ENCODE measurements around the gene ZNF497. TPM values are rescaled to one million over a fixed set of nuclear protein-coding genes. Genes with fewer than 3 reads are reported as not detected.
A peak's percentile ranks its signal among the peaks of the same experiment; 100 is the strongest.

Gene ZNF497
- total and polyA plus RNA-seq, 9 of the 15 experiments (the other 6 are each of a cell fraction or from before 2014, with no cell fraction given): 0.06 to 0.98 (median 0.44) TPM; not detected in 1

DNA sequence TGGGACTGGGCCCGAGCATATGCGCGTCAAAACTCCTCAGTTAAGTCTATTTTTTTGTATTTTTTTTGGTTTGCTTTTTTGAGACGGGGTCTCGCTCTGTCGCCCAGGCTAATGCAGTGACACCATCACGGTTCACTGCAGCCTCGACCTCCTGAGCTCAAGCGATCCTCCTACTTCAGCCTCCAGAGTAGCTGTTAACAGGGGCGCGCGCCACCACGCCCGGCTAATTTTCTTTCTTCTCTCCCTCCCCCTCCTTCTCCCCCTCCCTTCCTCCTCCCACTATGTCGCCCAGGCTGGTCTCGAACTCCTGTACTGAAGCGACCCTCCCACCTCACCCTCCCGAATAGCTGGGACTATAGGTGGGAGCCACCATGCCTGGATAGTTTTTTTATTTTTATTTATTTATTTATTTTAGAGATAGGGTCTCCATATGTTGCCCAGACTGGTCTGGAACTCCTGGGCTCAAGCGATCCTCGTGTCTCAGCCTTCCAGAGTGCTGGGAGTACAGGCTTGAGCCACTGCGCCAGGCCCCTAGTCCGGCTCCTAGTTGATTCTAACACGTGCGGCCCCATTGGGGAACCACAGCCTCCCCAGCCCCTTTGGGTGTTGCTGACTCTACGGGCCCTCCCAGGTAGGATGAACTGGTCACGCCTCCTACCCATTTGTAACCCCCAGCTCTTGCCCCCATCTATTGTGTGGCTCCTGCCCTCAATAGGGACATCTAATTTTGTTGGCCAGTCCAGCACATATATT lies 19.1 kb upstream of the ZNF497 start:
- H3K79me2 ChIP-seq (ENCODE audit: control insufficient read depth, insufficient read depth, low read length): peaks cover 30% of the 10 kb centered on the region
- TF ChIP-seq HLTF (IDR thresholded peaks at IDR 0.05): peak; percentile 85; the same call in 1 of the 2 replicates
- TF ChIP-seq ZNF445 (CRISPR knock-in tag; IDR thresholded peaks at IDR 0.05; ENCODE audit: low read depth): no peak
- no peak for TF ChIP-seq ZFP36 (IDR thresholded peaks at IDR 0.05; ENCODE audit: low read depth, low read length, partially characterized antibody)
- TF ChIP-seq, protein P1, sequence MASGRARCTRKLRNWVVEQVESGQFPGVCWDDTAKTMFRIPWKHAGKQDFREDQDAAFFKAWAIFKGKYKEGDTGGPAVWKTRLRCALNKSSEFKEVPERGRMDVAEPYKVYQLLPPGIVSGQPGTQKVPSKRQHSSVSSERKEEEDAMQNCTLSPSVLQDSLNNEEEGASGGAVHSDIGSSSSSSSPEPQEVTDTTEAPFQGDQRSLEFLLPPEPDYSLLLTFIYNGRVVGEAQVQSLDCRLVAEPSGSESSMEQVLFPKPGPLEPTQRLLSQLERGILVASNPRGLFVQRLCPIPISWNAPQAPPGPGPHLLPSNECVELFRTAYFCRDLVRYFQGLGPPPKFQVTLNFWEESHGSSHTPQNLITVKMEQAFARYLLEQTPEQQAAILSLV (tag; IDR thresholded peaks at IDR 0.05): no peak
- TF ChIP-seq ZNF175 (CRISPR knock-in tag; IDR thresholded peaks at IDR 0.05; ENCODE audit: low read depth): no peak
- peak; percentile 52; the same call in 1 of the 2 replicates for TF ChIP-seq HDAC2 (IDR thresholded peaks at IDR 0.05)
- no peak for TF ChIP-seq CREB5 (CRISPR knock-in tag; IDR thresholded peaks at IDR 0.05)
- no peak for TF ChIP-seq ZNF217 (CRISPR knock-in tag; IDR thresholded peaks at IDR 0.05)
- no peak for TF ChIP-seq FOXM1 (IDR thresholded peaks at IDR 0.05; ENCODE audit: low read depth)
- no peak for TF ChIP-seq FOXM1 (CRISPR knock-in tag; IDR thresholded peaks at IDR 0.05; ENCODE audit: low read depth)
- no peak for TF ChIP-seq HMG20A (CRISPR knock-in tag; conservative IDR thresholded peaks at IDR 0.05)
- no peak for TF ChIP-seq PCBP1 (IDR thresholded peaks at IDR 0.05; ENCODE audit: low read depth, low read length, poor library complexity, severe bottlenecking)
- no peak for TF ChIP-seq ZNF444 (CRISPR knock-in tag; IDR thresholded peaks at IDR 0.05)
- peak in 1 of 2 experiments; percentile 16; a peak in 1 of 4 replicates for TF ChIP-seq TRIM24 (IDR thresholded peaks at IDR 0.05)
- TF ChIP-seq ZNF41 (CRISPR knock-in tag; conservative IDR thresholded peaks at IDR 0.05): no peak
- TF ChIP-seq FOXK1 (CRISPR knock-in tag; IDR thresholded peaks at IDR 0.05; ENCODE audit: borderline replicate concordance): no peak
- TF ChIP-seq ZBTB7A (IDR thresholded peaks at IDR 0.05; ENCODE audit: borderline replicate concordance, control insufficient read depth, low read depth, low read length): peak; percentile 11; the same call in 1 of the 2 replicates
- TF ChIP-seq TARDBP (IDR thresholded peaks at IDR 0.05): no peak
- no peak for TF ChIP-seq SLC30A9 (CRISPR knock-in tag; IDR thresholded peaks at IDR 0.05)
- TF ChIP-seq TOE1 (IDR thresholded peaks at IDR 0.05; ENCODE audit: borderline replicate concordance): 0 out of 2 replicates have a peak, but pooled peaks have one; percentile 35
- TF ChIP-seq TOE1 (CRISPR knock-in tag; IDR thresholded peaks at IDR 0.05; ENCODE audit: borderline replicate concordance, low read depth): no peak
- TF ChIP-seq SAP30 (IDR thresholded peaks at IDR 0.05; ENCODE audit: borderline replicate concordance, insufficient read depth, low read depth, low read length, poor library complexity, severe bottlenecking): no peak

More for the DNA sequence above, 19.1 kb upstream of the ZNF497 start:
- Histone ChIP-seq H3K4me2 (ENCODE audit: insufficient read depth, low read length) (peak overlapping the region; percentile 99), H3K36me3 (ENCODE audit: control insufficient read depth, insufficient read depth, low read length) (no peaks in the 10 kb centered on the region), H3K27me3 (ENCODE audit: control insufficient read depth in 2 of 2, insufficient read depth in 2 of 2, low read length in 2 of 2) (no peaks in the 10 kb centered on the region), H3K27ac (ENCODE audit: extremely low read depth, low read depth, low read length) (peak overlapping the region; percentile 80), H3K4me1 (replicated peaks in 1 of 2; ENCODE audit: control insufficient read depth in 2 of 2, insufficient read depth in 2 of 2, low read length in 2 of 2) (peaks cover 20 to 54% of the 10 kb centered on the region in 2 experiments), H3K9ac (ENCODE audit: insufficient read depth in 1 of 2, low read depth in 2 of 2, low read length in 2 of 2) (peak overlapping the region; percentile 77 to 93), H4K20me1 (replicated peaks; ENCODE audit: control insufficient read depth, insufficient read depth, low read length) (no peaks in the 10 kb centered on the region), H3K9me3 (replicated peaks; ENCODE audit: control insufficient read depth, insufficient read depth, low read depth, low read length) (no peaks in the 10 kb centered on the region), H3K4me3 (peak overlapping the region; percentile 61), H3K9me1 (ENCODE audit: control insufficient read depth, insufficient read depth, low read length) (no peaks in the 10 kb centered on the region), H2AFZ (ENCODE audit: low read depth, low read length) (peak overlapping the region; percentile 34)
- FAIRE-seq: no peak
- in situ Hi-C loops (cut with MboI): no loop called here
- ChIA-PET CTCF (ENCODE audit: low intra/inter-chr PET ratio) (no interaction called here), POLR2A (interaction anchor here (1.7 kb wide), 1 partner anchor 137 kb away, joined by 3 read pairs; no protein-coding TSS in a partner anchor)
- WGBS (ENCODE audit: insufficient coverage, low coverage, missing lambda C conversion rate): 8% methylated on average over 23 of the region's 26 CpGs
- no peak for DNase-seq (ENCODE audit: extremely low read depth in 1 of 4, low spot score in 3 of 4)
- no peak for ATAC-seq
- BruUV-seq (replicated peaks): TSS peak; percentile 45
- intact Hi-C loops (cut with micrococcal nuclease): loop anchor here (1.0 to 2.0 kb wide), 2 partner anchors 19 to 54 kb away; partner anchors contain the start of gene ZNF497

All from K562 (cell line).